ENCODE data around the gene LRRC56.

DNA sequence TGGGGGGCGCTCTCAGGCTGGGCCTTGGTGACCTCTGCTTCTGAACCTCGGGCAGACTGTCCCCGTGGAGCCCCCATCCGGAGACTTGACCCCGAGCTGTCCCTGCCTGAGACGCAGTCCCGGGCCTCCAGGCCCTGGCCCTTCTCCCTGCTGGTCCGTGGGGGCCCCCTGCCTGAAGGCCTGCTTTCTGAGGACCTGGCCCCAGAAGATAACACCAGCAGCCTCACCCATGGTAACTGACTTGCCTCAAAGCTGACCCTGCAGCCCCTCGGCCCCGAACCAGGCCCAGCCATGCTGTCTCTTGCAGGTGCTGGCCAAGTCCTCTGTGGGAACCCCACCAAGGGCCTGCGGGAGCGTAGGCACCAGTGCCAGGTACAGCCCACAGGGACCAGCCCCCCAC, 14.3 kb downstream of the LRRC56 start:
- TF ChIP-seq, protein P1, sequence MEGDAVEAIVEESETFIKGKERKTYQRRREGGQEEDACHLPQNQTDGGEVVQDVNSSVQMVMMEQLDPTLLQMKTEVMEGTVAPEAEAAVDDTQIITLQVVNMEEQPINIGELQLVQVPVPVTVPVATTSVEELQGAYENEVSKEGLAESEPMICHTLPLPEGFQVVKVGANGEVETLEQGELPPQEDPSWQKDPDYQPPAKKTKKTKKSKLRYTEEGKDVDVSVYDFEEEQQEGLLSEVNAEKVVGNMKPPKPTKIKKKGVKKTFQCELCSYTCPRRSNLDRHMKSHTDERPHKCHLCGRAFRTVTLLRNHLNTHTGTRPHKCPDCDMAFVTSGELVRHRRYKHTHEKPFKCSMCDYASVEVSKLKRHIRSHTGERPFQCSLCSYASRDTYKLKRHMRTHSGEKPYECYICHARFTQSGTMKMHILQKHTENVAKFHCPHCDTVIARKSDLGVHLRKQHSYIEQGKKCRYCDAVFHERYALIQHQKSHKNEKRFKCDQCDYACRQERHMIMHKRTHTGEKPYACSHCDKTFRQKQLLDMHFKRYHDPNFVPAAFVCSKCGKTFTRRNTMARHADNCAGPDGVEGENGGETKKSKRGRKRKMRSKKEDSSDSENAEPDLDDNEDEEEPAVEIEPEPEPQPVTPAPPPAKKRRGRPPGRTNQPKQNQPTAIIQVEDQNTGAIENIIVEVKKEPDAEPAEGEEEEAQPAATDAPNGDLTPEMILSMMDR (IDR thresholded peaks at IDR 0.05), result no peak
- no peak for TF ChIP-seq POLR2A (IDR thresholded peaks at IDR 0.05)
- TF ChIP-seq POLR2AphosphoS5 (IDR thresholded peaks at IDR 0.05), result no peak
